K562 (cell line): ENCODE results near the gene LAMA2. TPM values are rescaled to one million over a fixed set of nuclear protein-coding genes. Genes with fewer than 3 reads are reported as not detected.

Experiments
- POLR3A ChIP-seq: IDR thresholded peaks from 2 replicates; pipeline ENCODE4 v1.6.1; 2011; ENCODE audit warnings: borderline replicate concordance, mild to moderate bottlenecking, moderate library complexity; ENCODE audit not compliant: insufficient read length, insufficient read depth; ENCODE audit errors: extremely low read depth
- polyA plus RNA-seq, 8 experiments: library from polyadenylated mRNA; depleted of rRNA in 4 of 8; stranded (reverse) in 5 of 8; unstranded in 3 of 8; fragments of >200 nt; fragmentation: Nextera tagmentation in 2 of 8; fragmentation: Illumina TruSeq in 1 of 8; extraction: Ambion mirVana in 2 of 8; extraction: Trizol in 1 of 8; gene quantifications; 2 replicates each; pipeline versions ENCODE4 v1.2.1 to v1.2.3, GENCODE V29; 2011 to 2014; ENCODE audit warnings: inconsistent platforms in 1 of 8, missing spikeins in 1 of 8
- total RNA-seq, 7 experiments: library from RNA; depleted of rRNA in 6 of 7; stranded (reverse); fragments of >200 nt in 6 of 7; fragmentation: Illumina TruSeq in 2 of 7; extraction: Trizol in 2 of 7; gene quantifications; 2 replicates each; pipeline versions ENCODE4 v1.2.1 to v1.2.3, GENCODE V29; 2011 to 2021; ENCODE audit warnings: low replicate concordance in 1 of 7
- TF ChIP-seq, protein P1 (sequence below), 2 experiments: fragments of 450-650 bp; formaldehyde crosslinking in 1 of 2; IDR thresholded peaks; 2 replicates each; pipeline versions ENCODE4 v1.4.0 to v1.6.1; 2014 to 2020; ENCODE audit warnings: mild to moderate bottlenecking in 2 of 2, borderline replicate concordance in 1 of 2, low read depth in 1 of 2

The LAMA2 gene
- total and polyA plus RNA-seq, 9 of the 15 experiments (the other 6 are each of a cell fraction or from before 2014, with no cell fraction given): 0.04 to 1.5 (median 0.36) TPM

DNA sequence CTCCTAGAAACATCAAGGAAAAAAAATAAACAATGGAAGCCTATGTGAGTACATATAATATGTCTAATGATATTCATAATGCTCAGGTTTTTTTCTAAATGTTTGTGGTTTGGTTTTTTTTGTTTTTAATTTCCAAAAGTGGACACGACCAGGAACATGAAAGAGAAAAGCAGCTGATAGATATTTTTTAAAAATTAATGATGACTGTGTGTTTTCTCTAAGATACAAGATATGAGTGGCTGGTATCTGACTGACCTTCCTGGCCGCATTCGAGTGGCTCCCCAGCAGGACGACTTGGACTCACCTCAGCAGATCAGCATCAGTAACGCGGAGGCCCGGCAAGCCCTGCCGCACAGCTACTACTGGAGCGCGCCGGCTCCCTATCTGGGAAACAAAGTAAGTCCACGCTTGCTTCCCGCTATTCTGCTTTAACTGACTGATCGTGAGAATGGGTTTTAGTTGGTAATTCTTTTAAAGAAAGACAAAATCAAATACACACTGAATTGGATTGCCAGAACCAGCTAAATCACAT lies 309.6 kb downstream of the LAMA2 start (continued):
- no peak for TF ChIP-seq POLR3A
- TF ChIP-seq, protein P1, sequence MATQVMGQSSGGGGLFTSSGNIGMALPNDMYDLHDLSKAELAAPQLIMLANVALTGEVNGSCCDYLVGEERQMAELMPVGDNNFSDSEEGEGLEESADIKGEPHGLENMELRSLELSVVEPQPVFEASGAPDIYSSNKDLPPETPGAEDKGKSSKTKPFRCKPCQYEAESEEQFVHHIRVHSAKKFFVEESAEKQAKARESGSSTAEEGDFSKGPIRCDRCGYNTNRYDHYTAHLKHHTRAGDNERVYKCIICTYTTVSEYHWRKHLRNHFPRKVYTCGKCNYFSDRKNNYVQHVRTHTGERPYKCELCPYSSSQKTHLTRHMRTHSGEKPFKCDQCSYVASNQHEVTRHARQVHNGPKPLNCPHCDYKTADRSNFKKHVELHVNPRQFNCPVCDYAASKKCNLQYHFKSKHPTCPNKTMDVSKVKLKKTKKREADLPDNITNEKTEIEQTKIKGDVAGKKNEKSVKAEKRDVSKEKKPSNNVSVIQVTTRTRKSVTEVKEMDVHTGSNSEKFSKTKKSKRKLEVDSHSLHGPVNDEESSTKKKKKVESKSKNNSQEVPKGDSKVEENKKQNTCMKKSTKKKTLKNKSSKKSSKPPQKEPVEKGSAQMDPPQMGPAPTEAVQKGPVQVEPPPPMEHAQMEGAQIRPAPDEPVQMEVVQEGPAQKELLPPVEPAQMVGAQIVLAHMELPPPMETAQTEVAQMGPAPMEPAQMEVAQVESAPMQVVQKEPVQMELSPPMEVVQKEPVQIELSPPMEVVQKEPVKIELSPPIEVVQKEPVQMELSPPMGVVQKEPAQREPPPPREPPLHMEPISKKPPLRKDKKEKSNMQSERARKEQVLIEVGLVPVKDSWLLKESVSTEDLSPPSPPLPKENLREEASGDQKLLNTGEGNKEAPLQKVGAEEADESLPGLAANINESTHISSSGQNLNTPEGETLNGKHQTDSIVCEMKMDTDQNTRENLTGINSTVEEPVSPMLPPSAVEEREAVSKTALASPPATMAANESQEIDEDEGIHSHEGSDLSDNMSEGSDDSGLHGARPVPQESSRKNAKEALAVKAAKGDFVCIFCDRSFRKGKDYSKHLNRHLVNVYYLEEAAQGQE (IDR thresholded peaks at IDR 0.05; ENCODE audit: borderline replicate concordance): no peak
- TF ChIP-seq, protein P1 (CRISPR knock-in tag; IDR thresholded peaks at IDR 0.05; ENCODE audit: low read depth): no peak
- TF ChIP-seq, all 486 proteins: peak for 0
